GM12878 (cell line): ENCODE data around the gene CHD6. TPM values are rescaled to one million over a fixed set of nuclear protein-coding genes. Genes with fewer than 3 reads are reported as not detected.

Experiments
- ATAC-seq: fragments of 200-7000 bp; cut with Tn5 transposase; 3 replicates; pipeline ENCODE4 v1.9.1; 2020; ENCODE audit warnings: mild to moderate bottlenecking, moderate library complexity
- BruUV-seq: library from RNA; stranded (reverse); fragments of 400-500 nt; replicated peaks from 2 replicates; lab custom pipeline; 2021; lab: Mats Ljungman, UMichigan
- CTCF ChIA-PET: fragments of 300-600 bp; sonication (Branson Sonifier 250); formaldehyde crosslinking; extraction: SDS; loops from one replicate; lab custom pipeline; 2021; ENCODE audit warnings: inconsistent platforms; lab: Yijun Ruan, JAX
- POLR2A ChIA-PET: fragments of 350-600 bp; formaldehyde crosslinking; extraction: SDS; loops from one replicate; lab custom pipeline; 2021; ENCODE audit warnings: inconsistent platforms; lab: Charles Lee
- RAD21 ChIA-PET: fragments of 300-600 bp; sonication (Branson Sonifier 250); formaldehyde crosslinking; loops from one replicate; lab custom pipeline; 2023; ENCODE audit warnings: antibody characterized with exemption; ENCODE audit not compliant: unreplicated experiment; lab: Charles Lee
- SMC1A ChIA-PET: fragments of 300-600 bp; sonication (Branson Sonifier 250); formaldehyde crosslinking; loops from one replicate; lab custom pipeline; 2023; ENCODE audit not compliant: unreplicated experiment, uncharacterized antibody; lab: Charles Lee
- DNase-seq: peaks from one replicate; pipeline ENCODE4 v3.0.0-alpha.2; 2011; ENCODE audit warnings: low read depth, low spot score
- FAIRE-seq: peaks from 3 replicates; lab custom pipeline; 2011; peaks lifted over from hg19 to GRCh38; lab: Jason Lieb, UNC
- H2AFZ ChIP-seq: 2 replicates; pipeline ENCODE4 v1.6.0; 2011; ENCODE audit warnings: low read depth, low read length, control low read depth; ENCODE audit not compliant: control insufficient read depth
- H3K27ac ChIP-seq: 2 replicates; pipeline ENCODE4 v1.5.1; 2011; ENCODE audit warnings: control low read depth; ENCODE audit not compliant: control insufficient read depth, insufficient read depth
- H3K27me3 ChIP-seq, 2 experiments: replicated peaks in 1 of 2; 2 replicates each; pipeline versions ENCODE4 v1.6.0 to v1.6.1; 2011; ENCODE audit warnings: low read length in 1 of 2; ENCODE audit not compliant: control insufficient read depth in 2 of 2, insufficient read depth in 2 of 2
- H3K36me3 ChIP-seq, 2 experiments: 2 replicates each; pipeline ENCODE4 v1.5.1; 2011; ENCODE audit warnings: low read length in 1 of 2; ENCODE audit not compliant: control insufficient read depth in 2 of 2, insufficient read depth in 2 of 2
- H3K4me1 ChIP-seq: 2 replicates; pipeline ENCODE4 v1.6.1; 2011; ENCODE audit warnings: mild to moderate bottlenecking, low read length, moderate library complexity, mixed read lengths; ENCODE audit not compliant: control insufficient read depth, insufficient read depth
- H3K4me2 ChIP-seq: 2 replicates; pipeline ENCODE4 v1.6.0; 2011; ENCODE audit warnings: control low read depth; ENCODE audit not compliant: control insufficient read depth, insufficient read depth
- H3K4me3 ChIP-seq: fragments of 200-600 bp; sonication (generic); 2 replicates; pipeline ENCODE4 v1.5.1; 2016
- H3K79me2 ChIP-seq: 2 replicates; pipeline ENCODE4 v1.6.0; 2011; ENCODE audit warnings: low read length; ENCODE audit not compliant: control insufficient read depth, insufficient read depth
- H3K9ac ChIP-seq: 2 replicates; pipeline ENCODE4 v1.8.0; 2011; ENCODE audit warnings: low read length, control low read depth, mixed read lengths; ENCODE audit not compliant: control insufficient read depth, insufficient read depth
- H3K9me3 ChIP-seq: replicated peaks from 3 replicates; pipeline ENCODE4 v1.5.1; 2011; ENCODE audit warnings: mild to moderate bottlenecking, low read length; ENCODE audit not compliant: control insufficient read depth, insufficient read depth
- H4K20me1 ChIP-seq: 2 replicates; pipeline ENCODE4 v1.6.0; 2011; ENCODE audit not compliant: control insufficient read depth, insufficient read depth
- CBX5 ChIP-seq: sonication (generic); IDR thresholded peaks from 2 replicates; pipeline ENCODE4 v1.6.1; 2016; ENCODE audit warnings: low read depth, moderate library complexity, mild to moderate bottlenecking, inconsistent platforms
- CEBPZ ChIP-seq: fragments of 150-350 bp; IDR thresholded peaks from 2 replicates; pipeline ENCODE4 v1.6.1; 2016; ENCODE audit warnings: low read depth, low read length
- ESRRA ChIP-seq: IDR thresholded peaks from 2 replicates; pipeline ENCODE4 v1.6.1; 2012; ENCODE audit warnings: mild to moderate bottlenecking, low read length, improper control_type of control experiment
- ETV6 ChIP-seq, 2 experiments: fragments of 450-650 bp in 1 of 2; IDR thresholded peaks in 1 of 2; conservative IDR thresholded peaks in 1 of 2; 2 replicates each; pipeline ENCODE4 v1.6.1; 2014; ENCODE audit warnings: antibody characterized with exemption in 1 of 2, borderline replicate concordance in 1 of 2, low read depth in 1 of 2, mild to moderate bottlenecking in 1 of 2, moderate library complexity in 1 of 2
- HDAC2 ChIP-seq: fragments of 200-600 bp; sonication (generic); IDR thresholded peaks from 2 replicates; pipeline ENCODE4 v1.6.1; 2017
- MXI1 ChIP-seq: fragments of 150-350 bp; IDR thresholded peaks from 2 replicates; pipeline ENCODE4 v1.6.1; 2011; ENCODE audit warnings: low read depth, mild to moderate bottlenecking, inconsistent platforms, low read length, improper control_type of control experiment
- NBN ChIP-seq: fragments of 450-650 bp; IDR thresholded peaks from 2 replicates; pipeline ENCODE4 v1.6.1; 2016
- SREBF1 ChIP-seq: IDR thresholded peaks from 2 replicates; pipeline ENCODE4 v1.6.1; 2012; ENCODE audit warnings: mild to moderate bottlenecking, low read length
- SRF ChIP-seq, 2 experiments: IDR thresholded peaks; 2 replicates each; pipeline ENCODE4 v1.6.1; 2011; ENCODE audit warnings: low read depth in 2 of 2, low read length in 2 of 2, mild to moderate bottlenecking in 1 of 2, moderate library complexity in 1 of 2
- WRNIP1 ChIP-seq: IDR thresholded peaks from 2 replicates; pipeline ENCODE4 v1.6.1; 2011; ENCODE audit warnings: low read depth, low read length, improper control_type of control experiment, borderline replicate concordance
- WGBS: methylation state at CpG from one replicate; pipeline ENCODE4 v1.1.6; 2016; ENCODE audit warnings: low lambda C conversion rate; ENCODE audit not compliant: insufficient replicate concordance, insufficient coverage; ENCODE audit errors: missing lambda C conversion rate; 5-methylcytosine and 5-hydroxymethylcytosine counted together
- in situ Hi-C: fragments of 300-500 bp; cut with MboI; formaldehyde crosslinking; loops from 9 replicates; pipeline ENCODE4 v1.14.3; 2018; ENCODE audit warnings: mixed read lengths
- intact Hi-C: fragments of 100-400 bp; cut with micrococcal nuclease; formaldehyde crosslinking; loops from one replicate; pipeline ENCODE4 v1.14.2; 2022; ENCODE audit not compliant: unreplicated experiment
- polyA plus RNA-seq, 11 experiments: library from polyadenylated mRNA; depleted of rRNA in 4 of 11; unstranded in 6 of 11; stranded (reverse) in 5 of 11; fragments of >200 nt; fragmentation: Nextera tagmentation in 4 of 11; fragmentation: Illumina TruSeq in 1 of 11; extraction: Ambion mirVana in 4 of 11; extraction: Trizol in 1 of 11; gene quantifications; 1 replicate in 1 of 11; 2 replicates in 10 of 11; pipeline versions ENCODE4 v1.2.1 to v1.2.3, GENCODE V29; 2011 to 2016; ENCODE audit warnings: inconsistent platforms in 2 of 11, missing spikeins in 2 of 11, low read depth in 1 of 11
- total RNA-seq, 4 experiments: library from RNA; depleted of rRNA in 3 of 4; stranded (reverse); fragments of >200 nt in 3 of 4; fragmentation: Illumina TruSeq in 1 of 4; extraction: Trizol in 1 of 4; gene quantifications; 2 replicates each; pipeline versions ENCODE4 v1.2.1 to v1.2.3, GENCODE V29; 2013 to 2021
- TF ChIP-seq, protein P1 (sequence below): fragments of 450-650 bp; formaldehyde crosslinking; IDR thresholded peaks from 2 replicates; pipeline ENCODE4 v1.5.0; 2022; ENCODE audit warnings: mild to moderate bottlenecking, missing genetic modification characterization
- TF ChIP-seq, protein P2 (sequence below): fragments of 450-650 bp; IDR thresholded peaks from 2 replicates; pipeline ENCODE4 v1.6.1; 2016; ENCODE audit warnings: mild to moderate bottlenecking

CHD6 gene
- total and polyA plus RNA-seq, 10 of the 15 experiments (the other 5 are each of a cell fraction or from before 2014, with no cell fraction given) = 4.3 to 25.5 (median 17.1) TPM

DNA sequence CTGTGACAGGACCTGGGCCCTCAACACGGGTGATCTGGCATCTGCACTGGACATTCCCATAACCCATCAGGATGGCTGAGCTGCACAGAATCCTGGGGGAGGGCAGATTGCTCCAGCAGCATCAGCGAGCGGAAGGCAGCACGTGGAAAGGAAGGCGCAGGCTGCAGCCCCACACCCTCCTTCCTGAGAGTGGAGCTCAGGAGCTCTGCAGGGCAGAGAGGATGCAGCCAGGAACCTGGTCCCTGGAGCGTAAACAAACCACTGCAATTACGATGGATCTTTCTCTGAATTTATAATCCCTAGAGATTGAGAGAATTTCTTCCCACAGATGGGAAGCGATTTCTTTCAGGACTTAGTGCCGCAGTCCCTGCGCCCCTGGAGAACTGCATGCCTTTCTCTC lies 211.8 kb downstream of the CHD6 start:
- no peaks in the 10 kb centered on the region for H3K9me3 ChIP-seq
- ChIA-PET POLR2A (no interaction called here), RAD21 (no interaction called here), CTCF (interaction anchor here (0.6 kb wide), 1 partner anchor 26 kb away, joined by 3 read pairs; no protein-coding TSS in a partner anchor), SMC1A (no interaction called here)
- H3K27me3 ChIP-seq = no peaks in the 10 kb centered on the region
- H3K79me2 ChIP-seq = no peaks in the 10 kb centered on the region
- FAIRE-seq (no peak), DNase-seq (no peak), ATAC-seq (no peak)
- TF ChIP-seq, protein P1, sequence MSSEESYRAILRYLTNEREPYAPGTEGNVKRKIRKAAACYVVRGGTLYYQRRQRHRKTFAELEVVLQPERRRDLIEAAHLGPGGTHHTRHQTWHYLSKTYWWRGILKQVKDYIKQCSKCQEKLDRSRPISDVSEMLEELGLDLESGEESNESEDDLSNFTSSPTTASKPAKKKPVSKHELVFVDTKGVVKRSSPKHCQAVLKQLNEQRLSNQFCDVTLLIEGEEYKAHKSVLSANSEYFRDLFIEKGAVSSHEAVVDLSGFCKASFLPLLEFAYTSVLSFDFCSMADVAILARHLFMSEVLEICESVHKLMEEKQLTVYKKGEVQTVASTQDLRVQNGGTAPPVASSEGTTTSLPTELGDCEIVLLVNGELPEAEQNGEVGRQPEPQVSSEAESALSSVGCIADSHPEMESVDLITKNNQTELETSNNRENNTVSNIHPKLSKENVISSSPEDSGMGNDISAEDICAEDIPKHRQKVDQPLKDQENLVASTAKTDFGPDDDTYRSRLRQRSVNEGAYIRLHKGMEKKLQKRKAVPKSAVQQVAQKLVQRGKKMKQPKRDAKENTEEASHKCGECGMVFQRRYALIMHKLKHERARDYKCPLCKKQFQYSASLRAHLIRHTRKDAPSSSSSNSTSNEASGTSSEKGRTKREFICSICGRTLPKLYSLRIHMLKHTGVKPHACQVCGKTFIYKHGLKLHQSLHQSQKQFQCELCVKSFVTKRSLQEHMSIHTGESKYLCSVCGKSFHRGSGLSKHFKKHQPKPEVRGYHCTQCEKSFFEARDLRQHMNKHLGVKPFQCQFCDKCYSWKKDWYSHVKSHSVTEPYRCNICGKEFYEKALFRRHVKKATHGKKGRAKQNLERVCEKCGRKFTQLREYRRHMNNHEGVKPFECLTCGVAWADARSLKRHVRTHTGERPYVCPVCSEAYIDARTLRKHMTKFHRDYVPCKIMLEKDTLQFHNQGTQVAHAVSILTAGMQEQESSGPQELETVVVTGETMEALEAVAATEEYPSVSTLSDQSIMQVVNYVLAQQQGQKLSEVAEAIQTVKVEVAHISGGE = no peak
- TF ChIP-seq WRNIP1 (no peak), SRF (IDR thresholded peaks at IDR 0.05; ENCODE audit: low read depth in 2 of 2, low read length in 2 of 2) (no peak), SREBF1 (no peak), MXI1 (no peak), CBX5 (no peak), CEBPZ (no peak), ESRRA (no peak), ETV6 (conservative IDR thresholded peaks at IDR 0.05 in 1 of 2, IDR thresholded peaks at IDR 0.05 in 1 of 2; ENCODE audit: borderline replicate concordance in 1 of 2, low read depth in 1 of 2) (no peak), HDAC2 (no peak), NBN (no peak)
- TF ChIP-seq, protein P2, sequence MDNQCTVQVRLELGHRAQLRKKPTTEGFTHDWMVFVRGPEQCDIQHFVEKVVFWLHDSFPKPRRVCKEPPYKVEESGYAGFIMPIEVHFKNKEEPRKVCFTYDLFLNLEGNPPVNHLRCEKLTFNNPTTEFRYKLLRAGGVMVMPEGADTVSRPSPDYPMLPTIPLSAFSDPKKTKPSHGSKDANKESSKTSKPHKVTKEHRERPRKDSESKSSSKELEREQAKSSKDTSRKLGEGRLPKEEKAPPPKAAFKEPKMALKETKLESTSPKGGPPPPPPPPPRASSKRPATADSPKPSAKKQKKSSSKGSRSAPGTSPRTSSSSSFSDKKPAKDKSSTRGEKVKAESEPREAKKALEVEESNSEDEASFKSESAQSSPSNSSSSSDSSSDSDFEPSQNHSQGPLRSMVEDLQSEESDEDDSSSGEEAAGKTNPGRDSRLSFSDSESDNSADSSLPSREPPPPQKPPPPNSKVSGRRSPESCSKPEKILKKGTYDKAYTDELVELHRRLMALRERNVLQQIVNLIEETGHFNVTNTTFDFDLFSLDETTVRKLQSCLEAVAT = no peak
- no peak overlapping the region for H3K4me3 ChIP-seq
- no peak overlapping the region for H3K4me2 ChIP-seq
- H2AFZ ChIP-seq = no peak overlapping the region
- peaks cover 17% of the 10 kb centered on the region for H3K4me1 ChIP-seq
- no peak overlapping the region for H3K9ac ChIP-seq
- WGBS = 93% methylated on average over 10 of the region's 10 CpGs
- H3K36me3 ChIP-seq = peaks cover 8 to 11% of the 10 kb centered on the region in 2 experiments
- H3K27ac ChIP-seq = no peak overlapping the region
- in situ Hi-C loops (no loop called here), intact Hi-C loops (no loop called here)
- BruUV-seq = no TSS peak
- H4K20me1 ChIP-seq = no peaks in the 10 kb centered on the region
